Stimulated activated CD4-positive, alpha-beta T cell treated with anti-CD3 and anti-CD28 coated beads, Interleukin-1b, Interleukin-23, amount 100 ng/mL, for 24 hours (primary cell): ENCODE measurements around the gene PTH.

Experiments
- DNase-seq, 4 experiments: peaks; one replicate each; pipeline ENCODE4 v3.0.0-alpha.2; 2020; ENCODE audit warnings: low read depth in 4 of 4, low spot score in 1 of 4

The PTH gene

GRCh38 chr11:13495929-13496328, at the start of gene PTH:
TSS of gene PTH (minus strand) at chr11:13495997. CDS start at chr11:13492855, 3,142 bp downstream.
- no peak for DNase-seq

DNA sequence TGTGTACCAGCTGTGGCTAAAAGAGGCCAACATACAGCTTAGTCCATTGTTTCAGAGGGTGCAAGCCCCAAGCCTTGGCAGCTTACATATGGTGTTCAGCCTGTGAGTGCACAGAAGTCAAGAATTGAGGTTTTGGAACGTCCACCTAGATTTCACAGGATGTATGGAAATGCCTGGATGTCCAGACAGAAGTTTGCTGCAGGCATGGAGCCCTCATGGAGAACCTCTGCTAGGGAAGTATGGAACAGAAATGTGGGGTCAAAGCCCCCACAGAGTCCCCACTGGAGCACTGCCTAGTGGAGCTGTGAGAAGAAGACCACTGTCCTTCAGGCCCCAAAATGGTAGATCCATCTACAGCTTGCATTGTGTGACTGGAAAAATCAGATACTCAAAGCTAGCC, 42.2 kb upstream of the PTH start:
- DNase-seq, result no peak

- no peak for DNase-seq
Measured at GRCh38 chr11:13535819-13536218, 40.0 kb upstream of the PTH start.

DNA sequence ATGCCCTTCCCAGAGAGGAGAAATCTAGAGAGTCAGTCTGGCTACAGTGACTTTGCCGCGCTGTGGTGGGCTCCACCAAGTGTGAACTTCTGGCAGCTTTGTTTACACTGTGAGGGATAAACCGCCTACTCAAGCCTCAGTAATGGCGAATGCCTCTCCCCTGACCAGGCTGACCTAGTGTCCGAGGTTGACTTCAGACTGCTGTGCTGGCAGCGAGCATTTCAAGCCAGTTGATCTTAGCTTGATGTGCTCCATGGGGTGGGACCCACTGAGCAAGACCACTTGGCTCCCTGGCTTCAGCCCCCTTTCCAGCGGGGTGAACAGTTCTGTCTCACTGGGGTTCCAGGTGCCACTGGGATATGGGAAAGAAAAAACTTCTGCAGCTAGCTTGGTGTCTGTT, 38.6 kb upstream of the PTH start:
- DNase-seq, result no peak

- DNase-seq, result no peak
Measured at GRCh38 chr11:13525257-13525656, 29.5 kb upstream of the PTH start.

GRCh38 chr11:13503393-13503792, 7.6 kb upstream of the PTH start:
- DNase-seq, result no peak

GRCh38 chr11:13502492-13502891, 6.7 kb upstream of the PTH start:
- no peak for DNase-seq

DNA sequence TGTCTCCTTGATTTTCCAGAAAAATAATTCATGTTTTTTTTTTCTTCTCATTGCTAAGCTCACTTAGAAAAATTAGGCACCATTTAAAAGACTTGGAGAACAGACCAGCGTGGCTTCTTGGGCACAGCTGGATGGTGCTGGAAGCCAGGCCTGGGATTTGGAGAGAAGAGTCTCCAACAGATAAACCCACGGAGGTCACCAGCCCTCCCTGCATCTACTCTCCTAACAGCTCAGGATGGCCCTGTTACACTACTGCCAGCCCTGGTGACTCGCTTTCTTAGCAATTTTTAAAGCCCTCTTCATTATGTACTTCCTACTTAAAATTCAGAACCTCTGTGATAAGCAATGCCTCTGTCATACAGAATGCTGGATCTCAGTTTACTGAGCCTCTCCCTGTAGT, 1.7 kb downstream of the PTH start:
- no peak for DNase-seq

DNA sequence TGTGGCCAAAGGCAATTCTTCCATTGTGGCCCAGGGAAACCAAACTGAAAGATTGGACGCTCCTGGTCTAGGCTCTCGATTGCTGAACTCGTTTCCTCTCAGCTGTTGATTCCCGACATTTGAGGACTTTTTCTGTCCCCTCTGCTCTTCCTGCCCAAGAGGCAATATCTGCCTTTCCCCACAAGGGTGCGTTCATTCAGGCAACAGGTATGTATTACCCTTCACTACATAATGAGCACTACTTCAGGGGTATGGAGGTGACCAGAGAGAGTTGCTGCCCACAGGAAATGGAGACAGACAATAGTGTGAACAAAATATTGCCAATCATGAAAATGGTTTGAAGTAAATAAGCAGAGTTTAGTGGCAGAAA, 8.2 kb downstream of the PTH start:
- DNase-seq, result no peak

GRCh38 chr11:13486926-13487660, 8.7 kb downstream of the PTH start:
- peak in 3 of 4 experiments; percentile 31 to 50 (median 50) for DNase-seq

DNA sequence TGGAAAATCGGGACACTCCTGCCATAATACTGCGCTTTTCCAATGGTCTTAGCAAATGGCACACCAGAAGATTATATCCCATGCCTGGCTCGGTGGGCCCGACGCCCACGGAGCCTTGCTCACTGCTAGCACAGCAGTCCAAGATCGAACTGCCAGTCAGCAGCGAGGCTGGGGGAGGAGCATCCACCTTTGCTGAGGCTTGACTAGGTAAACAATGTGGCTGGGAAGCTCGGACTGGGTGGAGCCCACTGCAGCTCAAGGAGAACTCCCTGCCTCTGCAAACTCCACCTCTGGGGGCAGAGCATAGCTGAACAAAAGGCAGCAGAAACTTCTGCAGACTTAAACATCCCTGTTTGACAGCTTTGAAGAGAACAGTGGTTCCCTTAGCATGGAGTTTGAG, 15.6 kb downstream of the PTH start:
- DNase-seq, result no peak

DNA sequence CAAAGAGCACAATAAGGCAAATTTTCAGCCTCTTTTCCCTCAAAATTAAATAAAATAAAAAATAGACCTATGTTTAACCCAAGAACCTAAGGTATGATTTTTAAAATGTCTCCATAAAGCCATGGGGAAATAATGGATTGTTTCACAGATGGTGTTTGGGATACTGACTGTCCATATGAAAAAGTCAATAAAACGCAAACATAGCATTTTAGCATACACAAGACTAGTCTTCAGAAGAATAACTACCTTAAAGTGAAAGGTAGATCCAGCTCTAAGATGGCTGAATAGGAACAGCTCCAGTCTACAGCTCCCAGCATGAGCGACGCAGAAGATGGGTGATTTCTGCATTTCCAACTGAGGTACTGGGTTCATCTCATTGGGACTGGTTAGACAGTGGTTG, 16.1 kb downstream of the PTH start:
- no peak for DNase-seq

- DNase-seq, result no peak
Measured at GRCh38 chr11:13475091-13475490, 20.7 kb downstream of the PTH start.

GRCh38 chr11:13473013-13473722, 22.6 kb downstream of the PTH start:
- no peak for DNase-seq

DNA sequence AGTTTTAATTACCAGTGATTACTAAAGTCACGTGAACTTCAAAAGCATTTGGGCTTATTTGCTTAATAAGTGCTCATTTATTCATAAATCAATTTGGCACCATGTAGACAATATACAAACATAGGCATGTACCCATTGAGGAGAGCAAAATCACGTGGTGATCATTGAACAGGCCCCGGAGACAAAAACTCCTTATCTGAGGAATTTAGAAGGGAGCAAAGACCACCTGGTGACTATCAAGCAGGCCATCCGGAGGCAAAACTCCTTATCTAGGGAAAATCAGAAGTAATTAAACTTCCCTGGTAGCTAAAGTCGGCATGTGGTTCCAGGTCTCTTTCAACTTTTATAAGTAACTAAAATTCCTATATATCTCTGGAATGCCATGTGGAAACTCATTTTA, 27.0 kb downstream of the PTH start:
- no peak for DNase-seq

DNA sequence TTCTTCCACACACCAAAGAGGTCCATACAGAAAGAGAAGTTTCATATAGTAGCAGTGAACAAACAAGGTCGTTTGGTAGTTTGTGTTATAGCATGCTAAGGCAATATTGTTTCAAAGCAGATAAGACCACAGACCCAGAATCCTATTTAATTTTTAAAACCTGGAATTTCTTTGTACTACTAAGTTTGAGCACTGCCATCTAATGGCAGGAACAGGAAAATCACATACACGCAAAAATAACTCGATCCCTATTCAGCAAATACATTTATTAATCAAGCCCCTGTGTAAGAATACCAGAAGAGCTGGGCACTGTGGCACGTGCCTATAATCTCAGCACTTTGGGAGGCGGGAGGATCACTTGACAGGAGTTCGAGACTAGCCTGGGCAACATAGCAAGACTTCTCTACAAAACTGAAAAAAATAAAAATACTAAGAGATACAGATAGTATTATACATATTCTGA, 29.9 kb downstream of the PTH start:
- DNase-seq, result no peak

DNA sequence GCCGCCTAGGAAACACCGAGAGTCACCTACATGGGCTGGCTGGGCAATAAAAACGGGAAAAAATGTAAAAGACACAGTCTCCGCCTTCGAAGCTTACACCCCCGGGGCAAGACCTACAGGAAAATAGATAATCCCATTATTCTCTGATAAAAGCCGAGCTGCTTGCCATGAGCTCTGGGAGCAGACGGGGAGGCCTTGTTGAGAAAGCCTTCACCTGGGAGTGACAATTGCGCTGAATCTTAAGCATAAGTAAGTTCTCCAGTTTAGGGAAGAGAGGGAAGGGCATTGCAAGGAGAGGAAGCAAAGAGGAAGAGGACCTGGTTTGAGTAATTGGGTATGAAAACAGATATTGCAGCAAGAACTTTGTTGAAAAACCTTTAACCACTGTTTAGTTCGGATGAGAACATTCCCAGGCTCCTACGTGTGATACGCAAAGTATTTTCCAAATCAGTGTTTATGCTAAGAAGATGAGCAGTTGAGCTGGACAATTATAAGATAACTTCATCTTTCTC, 32.0 kb downstream of the PTH start:
- DNase-seq, result no peak

GRCh38 chr11:13462901-13463778, 32.7 kb downstream of the PTH start, which contains the start of gene BTBD10:
TSS of gene BTBD10 (minus strand) at chr11:13463222. CDS start at chr11:13445124, 18,098 bp downstream.
- DNase-seq, result peak; percentile 74 to 88 (median 84)

DNA sequence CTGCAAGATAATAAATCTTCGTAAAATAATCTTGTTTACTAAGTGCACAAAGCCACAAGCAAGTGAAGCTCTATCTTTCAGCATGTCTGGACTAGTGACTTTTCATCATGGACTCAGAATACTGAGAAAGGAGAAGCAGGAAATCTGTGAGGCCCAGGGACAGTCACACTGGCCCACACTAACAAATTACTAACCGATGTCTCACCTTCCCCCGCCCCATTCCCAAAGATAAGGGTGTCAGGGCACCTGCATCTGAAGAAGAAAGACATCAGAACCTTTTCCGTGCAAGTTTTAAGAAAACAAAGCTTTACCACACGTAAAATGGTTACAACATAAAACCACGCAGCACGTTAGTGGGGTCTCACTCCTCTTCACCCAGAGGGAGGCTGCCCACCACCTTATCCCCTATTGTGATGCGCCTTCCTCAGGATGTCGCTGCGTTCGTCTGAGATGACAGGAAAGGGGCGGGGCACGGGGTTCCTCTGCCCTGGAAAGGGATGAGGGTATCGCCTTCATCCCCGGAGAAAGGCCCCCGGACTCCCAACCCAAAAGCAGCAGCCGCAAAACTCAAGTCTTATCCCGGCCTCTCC, 33.4 kb downstream of the PTH start:
- peak in 3 of 4 experiments; percentile 18 to 63 (median 54) for DNase-seq

DNA sequence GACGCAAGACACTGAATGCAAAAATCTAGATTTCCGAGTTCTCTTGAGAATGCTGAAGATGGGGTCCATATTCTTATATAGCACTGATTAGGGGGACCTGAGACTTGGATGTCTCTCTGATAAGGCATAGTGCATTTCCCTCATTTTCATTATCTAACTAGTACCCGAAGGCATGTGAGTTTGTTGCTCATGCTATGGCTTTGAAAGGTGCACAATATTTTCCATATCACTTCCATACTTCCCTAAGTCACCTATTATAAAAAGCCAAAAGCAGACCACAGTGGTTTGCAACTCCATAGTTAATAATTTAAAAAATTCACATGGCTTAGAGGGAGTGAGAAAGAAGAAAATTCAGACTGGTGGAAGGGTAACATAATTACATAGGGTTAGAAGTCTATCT, 34.5 kb downstream of the PTH start:
- no peak for DNase-seq

DNA sequence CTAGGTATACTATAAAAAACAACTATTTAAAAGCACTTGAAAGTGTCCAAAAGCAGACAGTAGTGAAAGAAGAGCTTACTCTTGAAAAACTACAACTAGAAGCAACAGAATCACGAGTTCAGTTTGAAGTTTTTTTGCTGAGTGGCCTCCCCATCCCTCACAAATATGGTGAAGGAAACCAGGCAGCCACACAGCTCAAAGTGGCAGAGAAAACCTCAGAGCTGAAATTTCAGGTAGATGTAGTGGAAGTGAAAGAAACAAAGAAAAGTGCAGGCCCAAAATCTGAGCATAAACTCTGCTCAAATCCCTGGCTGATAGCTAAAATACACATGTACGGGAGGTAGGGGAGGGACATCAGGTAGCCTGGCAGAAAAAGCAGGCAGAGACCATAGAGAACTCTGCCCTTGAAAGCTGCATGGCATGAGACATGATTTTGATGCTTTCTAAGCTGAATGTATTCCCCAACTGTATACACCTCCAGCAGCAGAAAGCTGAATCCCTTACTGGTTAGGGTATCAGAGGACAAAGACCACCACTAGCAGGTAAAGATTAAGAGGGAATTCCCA, 44.9 kb downstream of the PTH start:
- DNase-seq, result no peak
